VCaP (cell line): ENCODE measurements around the gene DIP2A.

Source experiments
- H3K27ac ChIP-seq: fragments of 450-650 bp; 2 replicates; pipeline ENCODE4 v1.5.1; 2017
- CTCF ChIP-seq: fragments of 450-650 bp; conservative IDR thresholded peaks from 2 replicates; pipeline ENCODE4 v1.5.1; 2017; ENCODE audit warnings: mild to moderate bottlenecking, moderate library complexity

The DIP2A gene

GRCh38 chr21:46555225-46555617 is 96.5 kb downstream of the DIP2A start:
- no peak for TF ChIP-seq CTCF
- H3K27ac ChIP-seq = no peak overlapping the region

DNA sequence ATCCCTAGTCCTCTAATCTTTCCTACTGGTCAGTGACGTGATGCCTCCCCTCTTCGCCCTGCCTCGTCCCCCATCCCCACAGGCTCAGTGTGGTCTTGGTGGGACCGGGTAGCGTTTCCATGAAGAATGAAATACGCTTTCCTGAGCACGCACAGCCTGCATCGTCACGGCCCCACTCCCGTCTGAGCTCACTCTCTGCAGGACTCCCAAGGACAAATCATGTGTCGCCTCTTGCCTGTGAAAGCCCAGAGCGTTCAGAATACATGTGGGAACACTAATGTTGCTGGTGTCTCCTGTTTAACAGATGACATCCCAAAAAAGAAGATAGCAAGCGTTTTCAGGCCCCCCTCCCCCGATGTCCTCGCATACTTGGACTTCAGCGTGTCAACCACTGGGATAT is 97.0 kb downstream of the DIP2A start:
- H3K27ac ChIP-seq = no peak overlapping the region
- TF ChIP-seq CTCF = no peak

- TF ChIP-seq CTCF = no peak
- no peak overlapping the region for H3K27ac ChIP-seq
Measured at GRCh38 chr21:46556802-46557201, 98.1 kb downstream of the DIP2A start.

DNA sequence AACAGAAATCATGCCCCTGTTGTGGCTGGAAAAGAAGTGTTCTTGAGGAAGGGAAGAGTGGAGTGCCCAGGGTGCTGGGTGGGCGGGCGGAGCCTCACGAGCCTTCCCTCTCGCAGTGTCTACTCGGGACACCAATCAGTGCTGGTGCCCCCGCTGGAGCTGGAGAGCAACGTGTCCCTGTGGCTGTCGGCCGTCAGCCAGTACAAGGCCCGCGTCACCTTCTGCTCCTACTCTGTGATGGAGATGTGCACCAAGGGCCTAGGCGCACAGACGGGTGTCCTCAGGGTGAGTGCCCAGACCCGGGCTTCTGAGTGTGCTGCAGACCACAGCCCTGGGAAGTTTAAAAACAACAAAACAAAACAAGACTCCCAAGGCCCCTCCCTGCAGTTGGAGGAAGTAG is 98.8 kb downstream of the DIP2A start:
- no peak for TF ChIP-seq CTCF
- no peak overlapping the region for H3K27ac ChIP-seq

GRCh38 chr21:46557919-46558392 is 99.3 kb downstream of the DIP2A start:
- no peak for TF ChIP-seq CTCF

DNA sequence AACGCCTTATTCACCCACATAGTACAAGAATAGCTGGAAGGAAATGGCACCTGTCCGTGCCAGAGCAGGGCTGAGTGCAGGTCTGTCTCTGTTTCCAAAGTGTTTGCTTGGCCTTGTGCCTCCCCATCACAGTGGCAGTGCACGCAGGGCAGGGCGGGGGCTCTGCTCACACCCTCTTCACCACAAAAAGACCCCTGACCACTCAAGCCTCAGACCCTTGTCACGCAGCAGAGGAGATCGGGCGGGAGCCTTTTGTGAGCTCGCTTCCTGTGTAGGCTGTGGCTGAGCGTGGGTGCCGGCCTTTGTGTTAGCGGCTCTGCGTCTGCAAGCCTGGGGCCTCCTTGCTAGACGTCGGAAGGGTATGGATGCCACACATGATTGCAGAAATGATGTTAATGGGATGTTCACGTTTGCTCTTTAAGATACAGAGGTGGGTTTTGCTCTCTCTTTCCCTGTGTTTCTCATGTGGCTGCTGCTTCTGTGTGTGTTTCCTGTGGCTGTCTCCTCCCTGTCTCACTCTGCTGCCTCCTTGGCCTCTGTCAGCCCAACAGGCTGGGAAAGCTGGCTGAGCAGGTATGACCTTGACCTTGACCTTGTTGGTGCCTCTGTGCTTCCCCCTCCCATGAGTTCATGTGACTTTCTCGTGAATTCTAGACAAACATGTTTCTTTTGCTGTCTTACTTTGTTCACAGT is 100.7 kb downstream of the DIP2A start:
- no peak for TF ChIP-seq CTCF
- no peak overlapping the region for H3K27ac ChIP-seq

More at GRCh38 chr21:46557919-46558392, 99.3 kb downstream of the DIP2A start:
- no peak overlapping the region for H3K27ac ChIP-seq

GRCh38 chr21:46560568-46561444 is 102.1 kb downstream of the DIP2A start:
- no peak for TF ChIP-seq CTCF

More at GRCh38 chr21:46560568-46561444, 102.1 kb downstream of the DIP2A start:
- no peak overlapping the region for H3K27ac ChIP-seq
